ENCODE results near the gene ANO1.

The ANO1 gene

DNA sequence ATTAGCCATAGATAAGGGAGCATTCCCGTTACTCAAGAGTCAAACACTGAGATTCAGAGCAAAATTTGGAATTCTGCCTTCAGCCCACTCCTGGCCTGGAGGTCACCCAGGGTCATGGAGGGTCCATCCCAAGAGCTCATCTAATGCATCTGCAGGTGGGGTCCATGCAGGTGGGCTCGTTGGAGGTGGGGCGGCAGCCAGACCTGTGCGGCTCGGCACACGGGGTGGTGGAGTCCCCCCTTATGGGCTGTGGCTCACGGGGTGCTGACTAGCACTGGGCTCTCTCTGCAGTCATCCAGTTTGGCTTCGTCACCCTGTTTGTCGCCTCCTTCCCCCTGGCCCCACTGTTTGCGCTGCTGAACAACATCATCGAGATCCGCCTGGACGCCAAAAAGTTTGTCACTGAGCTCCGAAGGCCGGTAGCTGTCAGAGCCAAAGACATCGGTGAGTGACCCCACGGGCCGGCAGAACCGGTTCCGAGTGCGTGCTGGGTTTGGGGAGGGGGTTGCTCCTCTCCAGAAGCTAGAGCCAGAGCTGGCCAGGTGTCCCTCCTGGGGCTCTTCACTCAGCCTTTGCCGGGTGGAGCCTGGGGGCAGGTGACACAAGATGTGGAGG lies 92.6 kb downstream of the ANO1 start:
- DNase-seq = no peak

DNA sequence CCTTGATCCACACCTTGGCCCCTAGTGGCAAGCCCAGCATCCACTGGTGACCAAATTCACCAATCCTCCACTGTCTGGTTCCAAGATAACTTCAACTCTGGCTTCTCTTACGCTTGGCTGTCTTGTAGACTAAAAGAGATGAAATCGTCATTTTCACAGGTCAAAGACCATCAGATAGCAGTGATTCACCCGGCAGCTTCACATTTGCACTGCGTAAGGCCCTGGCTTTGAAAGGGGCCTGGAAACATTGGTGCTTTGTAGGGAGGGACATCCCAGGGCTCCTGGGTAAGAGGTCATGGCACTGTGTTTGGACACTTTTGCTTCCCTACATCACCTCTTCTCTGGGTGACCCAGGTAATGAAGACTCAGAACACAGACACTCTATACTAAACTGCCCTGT lies 94.9 kb downstream of the ANO1 start:
- DNase-seq = no peak

DNA sequence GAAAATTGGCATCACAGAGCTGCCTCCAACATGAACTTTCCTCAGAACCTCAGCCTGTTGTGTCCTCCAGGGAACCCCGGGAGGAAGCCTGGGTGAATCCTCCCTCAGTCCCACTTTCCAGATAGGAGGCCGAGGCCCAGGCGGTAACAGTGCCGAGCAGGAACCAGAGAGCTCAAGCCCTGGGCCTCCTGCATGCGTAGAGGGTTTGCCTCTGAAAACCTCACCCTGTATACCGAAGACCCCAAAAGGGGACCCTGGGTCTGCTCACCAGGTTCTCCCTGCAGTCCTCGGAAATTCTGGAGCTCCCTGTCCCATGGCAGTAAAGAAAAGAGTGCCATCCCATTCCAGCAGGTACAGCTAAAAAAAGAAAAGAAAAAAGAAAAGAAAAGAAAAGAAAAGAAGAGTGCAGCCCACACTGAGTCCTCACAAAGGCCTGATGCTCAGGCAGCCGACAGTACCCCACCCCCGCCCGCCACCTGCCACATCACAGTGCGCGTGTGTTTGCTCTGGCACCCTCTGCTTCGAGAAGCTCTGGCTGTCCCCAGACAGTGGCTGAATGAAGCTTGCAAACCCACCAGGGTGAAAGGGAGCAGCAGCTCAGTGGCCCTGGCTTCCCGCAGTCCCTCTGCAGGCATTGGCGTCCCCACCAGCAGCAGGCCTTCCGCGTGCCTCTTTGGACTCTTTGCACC lies 96.6 kb downstream of the ANO1 start:
- no peak for DNase-seq

DNA sequence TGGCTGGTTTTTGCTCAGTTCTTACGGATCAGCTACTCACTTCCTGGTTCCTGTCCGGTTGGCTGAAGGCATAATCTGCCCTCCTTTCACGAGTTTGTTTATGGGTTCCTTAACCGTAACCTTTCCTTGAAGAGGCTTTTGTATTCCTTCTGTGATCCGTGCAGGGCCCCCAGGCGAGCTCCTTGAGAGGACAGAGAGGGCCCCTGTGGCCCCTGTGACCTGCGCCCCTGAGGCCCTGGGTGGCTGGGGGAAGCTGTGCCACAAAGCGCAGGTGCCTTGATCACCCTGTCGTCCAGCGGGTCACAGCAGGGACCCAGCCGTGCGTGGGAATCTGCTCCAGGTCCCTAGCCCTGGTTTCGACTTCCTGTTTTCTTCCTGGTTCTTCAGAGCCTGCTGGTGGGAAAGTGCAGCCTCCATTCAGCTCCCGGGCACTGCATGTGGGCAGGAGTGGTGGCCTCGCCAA lies 97.2 kb downstream of the ANO1 start:
- no peak for DNase-seq

DNA sequence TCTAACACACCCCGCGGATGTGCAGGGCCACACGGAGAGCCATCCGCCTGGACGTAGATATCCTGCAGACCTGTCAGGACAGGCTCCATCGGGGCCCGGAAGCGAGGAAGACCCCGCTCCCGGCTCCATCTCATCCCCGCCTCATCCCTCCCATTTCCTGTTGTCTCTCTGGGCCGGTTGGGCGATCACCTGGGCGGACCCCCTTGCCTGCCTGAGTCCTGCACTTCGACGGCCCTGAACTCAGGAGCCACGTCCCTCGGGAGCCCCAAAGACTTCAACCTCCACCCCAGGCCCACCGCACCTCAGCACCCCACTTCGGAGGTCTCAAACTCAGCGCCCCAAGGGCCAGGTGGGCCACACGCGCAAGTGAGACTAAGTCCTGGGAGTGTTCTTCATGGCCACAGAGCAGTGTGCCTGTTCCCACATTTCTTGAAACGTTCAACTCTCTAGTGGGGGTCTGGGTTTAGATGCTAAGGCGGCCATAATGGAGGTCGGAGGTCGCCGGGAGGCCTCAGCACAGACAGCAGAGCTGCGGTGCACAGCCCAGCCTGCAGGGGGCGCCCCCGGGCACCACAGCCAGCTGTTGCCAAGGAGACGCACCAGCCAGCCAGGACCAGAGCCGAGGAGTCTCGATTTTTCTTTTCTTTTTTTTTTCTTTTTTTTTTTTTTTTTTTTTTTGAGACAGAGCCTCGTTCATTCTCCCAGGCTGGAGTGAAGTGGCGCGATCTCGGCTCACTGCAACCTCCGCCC lies 99.0 kb downstream of the ANO1 start:
- peak; percentile 49 for DNase-seq

DNA sequence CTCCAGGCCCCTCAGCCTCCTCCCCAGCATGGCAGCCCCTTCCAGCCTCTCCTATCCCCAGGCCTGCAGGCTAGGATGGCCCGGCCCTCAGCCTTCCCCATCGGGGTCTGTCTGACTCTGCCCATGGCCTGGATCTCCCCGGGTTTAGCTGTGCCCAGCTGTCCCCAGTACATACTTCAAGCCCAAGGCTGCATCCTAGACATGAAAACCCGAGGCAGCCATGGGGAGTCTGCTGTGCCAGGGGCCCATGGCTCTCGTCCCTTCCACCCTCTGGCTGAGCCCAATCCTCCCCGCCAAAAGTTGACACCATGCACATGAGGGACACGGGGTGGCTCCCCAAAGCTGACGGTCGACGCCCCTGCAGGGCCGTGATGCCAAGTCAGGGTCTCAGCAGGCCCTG lies 102.8 kb downstream of the ANO1 start:
- DNase-seq = no peak

DNA sequence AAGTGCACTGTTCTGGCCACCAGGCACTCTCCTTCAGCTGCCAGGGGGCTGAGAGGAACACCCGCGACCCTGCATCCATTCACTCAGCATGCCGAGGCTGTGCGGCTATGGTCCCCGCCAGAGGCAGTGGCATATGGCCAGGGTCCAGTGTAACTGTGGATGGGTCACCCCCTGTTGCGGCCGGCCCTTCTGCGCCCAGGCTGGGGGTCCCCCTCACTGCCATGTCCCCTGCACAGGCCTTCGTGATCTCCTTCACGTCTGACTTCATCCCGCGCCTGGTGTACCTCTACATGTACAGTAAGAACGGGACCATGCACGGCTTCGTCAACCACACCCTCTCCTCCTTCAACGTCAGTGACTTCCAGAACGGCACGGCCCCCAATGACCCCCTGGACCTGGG lies 104.1 kb downstream of the ANO1 start:
- no peak for DNase-seq

DNA sequence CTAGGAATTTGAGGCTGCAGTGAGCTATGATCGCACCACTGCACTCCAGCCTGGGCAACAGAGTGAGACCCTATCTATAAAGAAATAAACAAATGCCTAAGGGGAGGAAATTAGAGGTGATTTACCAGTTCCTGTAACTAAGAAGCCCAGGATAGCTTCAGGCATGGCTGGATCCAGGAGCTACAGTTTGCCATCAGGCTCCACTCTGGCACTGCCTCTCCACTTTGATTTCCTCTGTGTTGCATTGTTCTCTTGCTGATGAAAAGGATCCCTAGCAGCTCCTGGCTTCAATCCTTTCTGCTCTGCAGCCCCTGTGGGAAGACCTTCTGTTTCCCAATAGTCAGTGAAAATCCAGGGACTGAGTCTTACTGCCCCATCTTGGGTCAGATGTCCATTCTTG lies 104.9 kb downstream of the ANO1 start:
- no peak for DNase-seq

DNA sequence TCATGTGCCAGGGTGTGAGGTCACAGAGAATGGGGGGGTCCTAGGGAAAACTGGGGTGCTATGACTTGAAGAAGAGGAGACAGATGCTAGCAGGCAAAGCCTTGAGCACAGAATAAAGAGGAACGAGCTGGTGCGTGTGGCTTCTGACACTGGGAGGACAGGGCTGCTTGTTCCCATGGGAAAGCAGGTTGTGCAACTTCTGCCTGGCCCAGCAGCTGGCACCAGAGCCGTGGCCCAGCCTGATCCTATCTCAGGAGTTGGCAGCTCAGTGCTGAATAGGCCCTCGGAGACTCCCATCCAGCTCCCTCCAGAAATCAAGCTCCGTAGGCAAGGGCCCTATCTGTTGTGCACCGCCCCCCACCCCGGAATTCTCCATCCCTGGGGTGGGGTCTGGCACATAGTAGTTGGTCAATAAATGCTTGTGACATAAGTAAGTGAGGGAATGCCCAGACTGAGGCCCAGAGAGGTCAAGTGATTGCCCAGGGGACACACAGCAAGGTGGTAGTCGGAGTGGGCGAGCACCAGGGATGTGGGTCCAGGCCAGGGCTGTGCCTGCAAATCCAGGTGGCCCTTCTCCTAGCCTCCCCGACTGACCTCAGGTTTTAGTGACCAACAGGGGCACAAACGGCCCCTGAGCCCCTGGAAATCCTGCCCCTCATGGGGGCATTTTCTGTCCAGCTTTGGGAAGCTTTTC lies 105.5 kb downstream of the ANO1 start:
- DNase-seq = no peak

DNA sequence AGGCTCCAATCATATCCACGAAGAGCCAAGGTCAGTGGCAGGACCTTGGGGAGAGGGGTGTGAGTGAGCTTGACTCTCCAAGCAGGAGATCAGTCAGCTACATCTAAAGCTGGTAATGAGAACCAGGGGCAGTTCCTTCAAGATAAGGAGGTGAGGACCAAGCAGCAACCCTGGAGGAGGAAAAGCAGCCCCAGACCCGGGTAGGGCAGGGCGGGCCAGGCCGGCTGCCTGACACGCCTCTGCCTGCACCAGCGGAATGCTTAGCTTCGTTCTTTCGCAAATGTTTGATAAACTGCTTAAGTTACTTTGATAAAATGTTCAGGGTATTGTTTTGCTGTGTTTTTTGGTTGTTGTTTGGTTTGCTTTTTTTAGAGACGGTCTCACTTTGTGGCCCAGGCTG lies 106.3 kb downstream of the ANO1 start:
- DNase-seq = no peak

DNA sequence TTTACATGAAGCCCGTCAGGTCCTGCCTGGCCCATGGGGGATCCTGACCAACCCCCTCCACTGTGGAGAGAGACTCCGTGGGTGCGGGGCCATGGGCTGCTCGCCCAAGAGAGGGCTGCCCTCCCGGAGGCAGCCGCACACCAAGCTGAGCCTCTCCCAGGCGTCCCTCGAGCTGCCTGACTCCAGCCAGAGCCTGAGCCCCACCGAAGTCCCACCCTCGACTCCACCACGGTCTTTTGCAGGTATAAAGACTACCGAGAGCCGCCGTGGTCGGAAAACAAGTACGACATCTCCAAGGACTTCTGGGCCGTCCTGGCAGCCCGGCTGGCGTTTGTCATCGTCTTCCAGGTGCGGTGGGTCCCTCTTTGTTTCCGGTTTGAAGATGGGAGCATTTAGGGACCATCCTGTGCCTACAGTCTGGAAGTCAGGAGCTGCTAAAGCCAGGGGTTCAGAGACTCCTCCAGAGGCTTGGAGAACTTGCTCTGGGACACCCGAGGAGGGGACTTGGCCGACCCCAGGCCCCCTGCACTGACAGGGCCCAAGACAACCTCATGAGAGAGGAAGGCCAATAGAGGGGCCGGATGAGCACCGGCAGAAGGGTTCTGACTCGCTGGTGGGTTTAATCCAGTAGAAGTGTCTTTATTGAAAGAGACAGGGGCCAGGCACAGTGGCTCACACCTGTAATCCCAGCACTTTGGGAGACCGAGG lies 107.4 kb downstream of the ANO1 start:
- no peak for DNase-seq

DNA sequence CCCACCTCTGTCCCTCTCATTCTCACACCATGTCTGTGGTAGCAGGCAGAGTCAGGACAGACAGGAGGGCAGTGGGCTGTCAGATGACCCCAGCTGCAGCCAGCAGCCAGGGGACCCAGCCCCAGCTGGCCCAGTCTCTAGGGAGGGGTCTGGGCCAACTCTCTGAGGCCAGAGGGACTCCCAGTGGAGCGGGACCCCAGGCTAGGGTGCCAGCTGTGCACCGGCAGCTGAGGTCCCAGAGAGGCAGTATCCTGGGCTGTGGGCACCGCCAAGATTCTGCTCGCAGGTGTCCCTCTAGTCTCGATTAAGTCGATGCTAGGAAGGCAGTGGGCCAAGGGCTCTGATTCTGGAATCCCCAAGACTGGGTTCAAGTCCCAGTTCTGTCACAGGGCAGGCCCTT lies 108.3 kb downstream of the ANO1 start:
- no peak for DNase-seq

DNA sequence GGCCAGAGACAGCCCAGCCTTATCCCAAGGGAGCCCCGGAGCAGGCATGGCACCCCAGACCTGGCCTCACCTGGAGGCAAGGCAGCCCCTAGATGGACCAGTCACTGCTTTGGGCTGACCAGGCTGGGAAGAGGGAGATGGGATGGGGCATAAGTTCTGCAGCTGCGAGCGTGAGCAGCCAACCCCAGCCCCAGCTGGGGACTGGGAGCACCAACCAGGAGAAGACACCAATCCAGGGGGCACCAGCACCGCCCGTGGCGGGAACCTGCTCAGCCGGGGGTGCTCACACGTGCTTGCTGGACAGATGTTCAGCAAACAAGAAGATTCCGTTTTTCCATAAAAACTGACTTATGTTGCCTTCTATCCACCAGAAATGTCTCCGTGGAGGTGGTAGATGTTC lies 108.8 kb downstream of the ANO1 start:
- DNase-seq = no peak

DNA sequence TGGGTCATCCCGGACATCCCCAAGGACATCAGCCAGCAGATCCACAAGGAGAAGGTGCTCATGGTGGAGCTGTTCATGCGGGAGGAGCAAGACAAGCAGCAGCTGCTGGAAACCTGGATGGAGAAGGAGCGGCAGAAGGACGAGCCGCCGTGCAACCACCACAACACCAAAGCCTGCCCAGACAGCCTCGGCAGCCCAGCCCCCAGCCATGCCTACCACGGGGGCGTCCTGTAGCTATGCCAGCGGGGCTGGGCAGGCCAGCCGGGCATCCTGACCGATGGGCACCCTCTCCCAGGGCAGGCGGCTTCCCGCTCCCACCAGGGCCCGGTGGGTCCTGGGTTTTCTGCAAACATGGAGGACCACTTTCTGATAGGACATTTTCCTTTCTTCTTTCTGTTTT lies 109.7 kb downstream of the ANO1 start:
- no peak for DNase-seq

DNA sequence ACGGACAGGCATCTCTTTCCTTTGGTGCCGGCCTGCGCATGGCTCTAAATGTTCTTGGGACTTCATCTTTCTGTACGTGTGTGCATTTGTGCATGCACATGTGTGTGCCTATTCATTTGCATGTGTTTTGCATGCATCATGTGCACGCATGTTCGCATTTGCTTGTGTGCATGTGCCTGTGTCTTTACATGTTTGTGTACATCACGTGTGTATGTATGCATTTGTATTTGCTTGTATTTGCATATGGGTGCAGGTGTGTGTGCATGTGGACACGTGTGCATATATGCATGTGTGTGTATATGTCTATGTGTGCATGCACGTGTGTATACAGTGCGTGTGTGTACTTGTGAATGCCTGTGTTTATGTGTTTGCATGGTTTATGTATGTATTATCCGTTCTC lies 111.5 kb downstream of the ANO1 start:
- DNase-seq = no peak

DNA sequence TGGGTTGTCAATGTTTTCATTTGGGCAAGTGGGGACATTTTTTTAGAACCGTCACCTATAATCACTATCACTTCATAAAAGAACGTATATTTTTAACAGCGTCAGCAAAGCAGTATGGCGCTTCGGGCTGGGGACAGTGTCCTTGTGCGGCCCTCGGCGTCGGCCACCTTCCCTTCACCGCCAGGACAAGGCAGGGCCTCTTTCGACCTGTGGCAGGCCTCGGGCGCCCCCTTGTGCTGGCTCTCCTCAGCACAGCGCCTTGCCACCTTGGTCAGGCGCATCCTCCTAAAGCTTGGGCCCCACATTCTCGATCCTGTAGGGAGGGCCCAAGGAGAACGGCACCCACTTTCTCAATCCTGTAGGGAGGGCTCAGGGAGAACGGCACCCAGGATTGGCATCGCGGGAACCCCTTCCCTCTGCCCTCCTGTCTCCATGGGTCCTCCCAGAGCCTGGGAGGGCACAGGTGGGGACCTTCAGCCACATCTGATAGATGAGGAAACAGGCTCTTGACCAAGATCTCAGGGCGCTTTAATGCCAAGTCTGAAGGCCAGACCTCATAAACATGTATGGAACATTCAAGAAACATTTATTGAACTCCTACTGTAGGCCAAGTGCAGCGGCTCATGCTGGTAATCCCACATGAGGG lies 113.5 kb downstream of the ANO1 start:
- DNase-seq = peak; percentile 51

DNA sequence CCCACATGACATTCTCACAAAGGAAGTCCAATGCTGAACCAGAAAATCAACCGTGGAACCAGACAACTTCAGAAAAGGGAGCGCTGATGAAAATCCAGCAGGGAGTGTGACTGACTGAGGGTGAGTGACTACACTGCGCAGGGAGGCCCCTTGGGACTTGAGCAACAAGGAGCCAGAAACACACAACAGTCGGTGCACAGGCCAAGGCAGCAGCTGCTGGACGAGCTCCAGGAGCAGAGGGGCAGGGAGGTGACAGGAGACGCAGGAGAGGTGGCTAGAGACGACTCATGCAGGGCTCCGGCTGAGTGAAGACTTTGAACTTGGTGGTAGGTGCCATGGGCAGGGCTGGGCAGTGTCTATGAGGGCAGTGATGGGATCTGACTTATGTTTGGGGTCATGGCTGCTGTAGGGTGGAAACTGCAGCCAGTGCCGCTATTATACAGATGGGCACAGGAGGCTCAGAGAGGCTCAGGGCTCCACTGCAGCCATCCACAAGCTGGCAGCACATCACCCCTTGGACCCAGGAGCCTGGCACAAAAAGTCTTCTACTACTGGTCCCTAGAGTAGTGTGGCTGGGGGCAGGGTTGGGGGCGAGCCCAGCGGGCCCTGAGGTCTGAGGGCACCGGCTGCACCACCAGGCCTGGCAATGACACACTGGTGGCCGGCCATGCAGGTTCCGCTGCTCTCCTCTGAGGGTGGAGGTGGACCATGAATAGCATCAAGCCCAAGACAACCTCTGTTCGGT lies 114.7 kb downstream of the ANO1 start:
- DNase-seq = no peak

DNA sequence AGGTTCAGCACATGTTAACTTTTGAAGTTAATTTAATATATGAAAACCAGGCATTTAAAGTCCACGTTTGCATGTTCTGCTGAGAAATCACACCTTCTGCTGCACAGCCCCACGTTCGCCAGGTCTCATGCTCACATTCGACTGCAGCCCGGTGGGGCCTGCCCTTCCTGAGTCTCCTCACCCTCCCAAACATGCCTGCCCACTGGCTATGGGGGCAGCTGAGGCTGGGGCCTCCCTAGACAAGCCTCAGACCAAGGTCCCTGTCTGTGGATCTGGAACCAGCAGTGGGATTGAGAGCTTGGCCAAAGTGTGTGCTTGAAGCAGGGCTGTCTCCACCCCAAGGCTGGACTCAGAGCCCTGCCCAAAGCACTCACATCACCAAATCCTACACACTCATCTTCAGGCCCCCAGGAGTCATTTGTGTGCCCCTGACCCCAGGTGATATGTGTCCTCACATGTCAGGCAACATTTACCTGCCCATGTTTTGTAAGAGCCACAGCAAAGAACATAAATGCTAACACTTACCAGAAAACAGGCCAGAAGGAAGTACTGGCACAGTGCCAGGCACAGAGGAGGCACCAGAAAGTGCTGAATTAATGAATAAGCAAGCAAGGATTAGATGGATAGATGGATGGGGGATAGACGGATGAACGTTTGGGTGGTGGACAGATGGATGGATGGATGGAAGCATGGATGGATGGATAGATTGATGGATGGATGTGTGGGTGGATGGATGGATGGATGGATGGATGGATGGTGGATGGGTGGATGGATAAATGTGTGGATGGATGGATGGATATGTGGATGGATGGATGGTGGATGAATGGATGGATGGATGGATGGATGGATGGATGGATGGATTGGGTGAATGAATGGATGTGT lies 115.5 kb downstream of the ANO1 start:
- no peak for DNase-seq

DNA sequence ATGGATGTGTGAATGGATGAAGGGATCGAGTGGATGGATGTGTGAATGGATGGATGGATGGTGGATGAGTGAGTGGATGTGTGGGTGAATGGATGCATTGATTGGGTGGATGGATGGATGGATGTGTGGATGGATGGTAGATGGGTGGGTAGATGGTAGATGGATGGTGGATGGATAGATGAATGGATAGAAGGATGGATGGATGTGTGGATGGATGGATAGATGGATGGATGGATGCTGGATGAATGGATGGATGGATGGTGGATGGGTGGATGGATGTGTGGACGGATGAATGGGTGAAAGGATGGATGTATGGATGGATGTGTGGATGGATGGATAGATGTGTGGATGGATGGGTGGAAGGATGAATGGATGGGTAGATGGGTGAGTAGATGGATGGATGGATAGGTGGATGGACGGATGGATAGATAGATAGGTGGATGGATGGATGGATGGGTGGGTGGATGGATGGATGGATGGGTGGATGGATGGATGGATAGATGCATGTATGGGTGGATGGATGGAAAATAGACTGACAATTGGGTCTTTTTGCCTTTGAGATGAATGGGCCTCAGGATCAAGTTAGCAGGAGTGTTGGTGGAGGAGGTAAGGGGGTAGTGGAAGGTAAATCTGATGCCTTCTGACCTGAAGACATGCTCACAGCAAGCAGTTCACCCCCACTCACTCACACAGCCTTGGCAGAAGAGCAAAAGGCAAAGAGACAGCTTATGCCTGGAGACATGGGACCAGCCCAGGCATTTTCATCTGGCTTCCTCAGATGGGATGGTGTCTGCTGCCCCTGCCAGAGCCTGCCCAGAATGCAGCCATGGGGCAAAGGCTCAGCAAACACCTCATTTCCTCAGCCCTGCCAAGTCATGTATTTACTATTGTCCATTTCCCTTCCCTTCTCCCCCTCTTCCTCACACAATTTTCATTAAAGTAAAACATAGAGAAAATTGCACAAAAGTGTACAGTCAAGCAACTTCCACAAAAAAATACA lies 117.0 kb downstream of the ANO1 start:
- no peak for DNase-seq

Data from activated CD4-positive, alpha-beta T cell treated with anti-CD3 and anti-CD28 coated beads, Interleukin-2, amount 50 U/mL, for 1 hour (primary cell).